GM18507 (cell line): ENCODE data around the gene ZNF521.

Experiments
- DNase-seq: peaks from one replicate; pipeline ENCODE4 v3.0.0; 2011; ENCODE audit warnings: low read depth; ENCODE audit not compliant: insufficient read length; ENCODE audit errors: extremely low spot score
- FAIRE-seq: peaks from 2 replicates; lab custom pipeline; 2011; peaks lifted over from hg19 to GRCh38; lab: Jason Lieb, UNC

ZNF521 gene

GRCh38 chr18:25016666-25017065 is 335.3 kb downstream of the ZNF521 start:
- FAIRE-seq (no peak), DNase-seq (no peak)

GRCh38 chr18:25016181-25016580 is 335.8 kb downstream of the ZNF521 start:
- DNase-seq = no peak
- no peak for FAIRE-seq
